ENCODE results near the gene PGGHG. TPM values are rescaled to one million over a fixed set of nuclear protein-coding genes. Genes with fewer than 3 reads are reported as not detected.
"Not testable (repeated sequence)": the region's sequence is repeated elsewhere in the genome, so short reads cannot be mapped to it uniquely, and the experiment has no call there.

PGGHG gene
- total and polyA plus RNA-seq, 4 donors: 3.9 to 15.9 (median 6.2) TPM

- Histone ChIP-seq H3K27me3 (ENCODE audit: control insufficient read depth, insufficient read depth, low read length) (peaks cover 59% of the 10 kb centered on the region), H3K9me3 (ENCODE audit: control insufficient read depth, insufficient read depth, low read length) (no peaks in the 10 kb centered on the region), H3K4me3 (ENCODE audit: low read depth, low read length) (peak within 1 kb of the TSS; percentile 6), H3K36me3 (ENCODE audit: control insufficient read depth, insufficient read depth, low read length) (no peaks in the 10 kb centered on the region), H3K27ac (ENCODE audit: low read depth, low read length) (peak within 1 kb of the TSS; percentile 49), H3K4me1 (ENCODE audit: control insufficient read depth, insufficient read depth, low read length) (peaks cover 20% of the 10 kb centered on the region)
- WGBS (ENCODE audit: insufficient coverage): 29% methylated on average over 16 of the region's 18 CpGs
- DNase-seq (ENCODE audit: low read depth in 4 of 6, low spot score in 6 of 6): peak in 1 of 6 donors; percentile 54
These were observed 25.0 kb downstream of the PGGHG start, which contains the start of gene IFITM1 for GRCh38 chr11:313787-314553. TSS of gene IFITM1 (plus strand) at chr11:314040. CDS start at chr11:314171, 131 bp downstream.

- not testable (repeated sequence) for H3K27ac ChIP-seq (ENCODE audit: low read depth, low read length)
- H3K4me3 ChIP-seq (ENCODE audit: low read depth, low read length): peak overlapping the region; percentile 6
- peaks cover 57% of the 10 kb centered on the region for H3K27me3 ChIP-seq (ENCODE audit: control insufficient read depth, insufficient read depth, low read length)
These were observed 25.6 kb downstream of the PGGHG start for GRCh38 chr11:314554-314875.

GRCh38 chr11:315051-315481, 26.1 kb downstream of the PGGHG start:
- DNase-seq (ENCODE audit: low read depth in 4 of 6, low spot score in 6 of 6): no peak
- H3K27ac ChIP-seq (ENCODE audit: low read depth, low read length): no peak overlapping the region
- WGBS (ENCODE audit: insufficient coverage): 53% methylated on average over 6 of the region's 9 CpGs
- H3K4me3 ChIP-seq (ENCODE audit: low read depth, low read length): peak overlapping the region; percentile 16
- H3K4me1 ChIP-seq (ENCODE audit: control insufficient read depth, insufficient read depth, low read length): peaks cover 25% of the 10 kb centered on the region
- H3K36me3 ChIP-seq (ENCODE audit: control insufficient read depth, insufficient read depth, low read length): peaks cover 2% of the 10 kb centered on the region
- H3K9me3 ChIP-seq (ENCODE audit: control insufficient read depth, insufficient read depth, low read length): no peaks in the 10 kb centered on the region
- peaks cover 58% of the 10 kb centered on the region for H3K27me3 ChIP-seq (ENCODE audit: control insufficient read depth, insufficient read depth, low read length)

More at GRCh38 chr11:314554-314875, 25.6 kb downstream of the PGGHG start:
- not testable (repeated sequence) for H3K9me3 ChIP-seq (ENCODE audit: control insufficient read depth, insufficient read depth, low read length); DNase-seq (ENCODE audit: low read depth in 4 of 6, low spot score in 6 of 6); H3K36me3 ChIP-seq (ENCODE audit: control insufficient read depth, insufficient read depth, low read length)
- peaks cover 23% of the 10 kb centered on the region for H3K4me1 ChIP-seq (ENCODE audit: control insufficient read depth, insufficient read depth, low read length)
- WGBS (ENCODE audit: insufficient coverage): no CpG with 5 or more reads among the region's 6 CpGs

DNA sequence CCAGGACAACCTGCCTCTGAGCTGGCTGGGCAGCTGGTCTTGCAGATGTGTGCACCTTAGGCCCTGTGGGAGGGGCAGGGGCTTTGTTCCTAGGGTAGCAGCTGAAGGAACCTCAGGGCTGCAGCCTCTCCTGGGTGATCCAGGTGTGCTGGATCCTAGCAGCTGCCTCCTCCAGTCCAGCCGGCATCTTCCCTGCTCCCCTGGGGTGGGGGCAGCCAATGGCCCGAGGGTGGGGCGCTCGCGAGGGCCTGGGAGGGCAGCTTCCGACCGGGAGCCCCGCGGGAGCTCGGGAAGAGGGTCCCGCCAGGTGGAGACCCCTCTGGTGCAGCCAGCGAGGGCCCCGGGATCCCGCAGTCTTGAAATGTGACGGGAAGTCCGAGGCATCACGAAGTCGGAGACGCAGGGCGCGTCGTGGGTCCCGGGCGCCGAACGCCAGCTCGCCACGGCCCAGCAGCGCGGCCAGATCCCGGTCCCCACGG, 26.6 kb downstream of the PGGHG start:
- Histone ChIP-seq H3K27me3 (ENCODE audit: control insufficient read depth, insufficient read depth, low read length) (peaks cover 58% of the 10 kb centered on the region), H3K36me3 (ENCODE audit: control insufficient read depth, insufficient read depth, low read length) (peaks cover 2% of the 10 kb centered on the region), H3K4me1 (ENCODE audit: control insufficient read depth, insufficient read depth, low read length) (peaks cover 25% of the 10 kb centered on the region), H3K4me3 (ENCODE audit: low read depth, low read length) (peak overlapping the region; percentile 16), H3K27ac (ENCODE audit: low read depth, low read length) (no peak overlapping the region), H3K9me3 (ENCODE audit: control insufficient read depth, insufficient read depth, low read length) (no peaks in the 10 kb centered on the region)
- 14% methylated on average over 32 of the region's 32 CpGs for WGBS (ENCODE audit: insufficient coverage)
- DNase-seq (ENCODE audit: low read depth in 4 of 6, low spot score in 6 of 6): no peak

- H3K36me3 ChIP-seq (ENCODE audit: control insufficient read depth, insufficient read depth, low read length): peaks cover 2% of the 10 kb centered on the region
- 3% methylated on average over 64 of the region's 64 CpGs for WGBS (ENCODE audit: insufficient coverage)
- DNase-seq (ENCODE audit: low read depth in 4 of 6, low spot score in 6 of 6): no peak
- H3K27me3 ChIP-seq (ENCODE audit: control insufficient read depth, insufficient read depth, low read length): peaks cover 58% of the 10 kb centered on the region
- H3K4me1 ChIP-seq (ENCODE audit: control insufficient read depth, insufficient read depth, low read length): peaks cover 25% of the 10 kb centered on the region
- no peaks in the 10 kb centered on the region for H3K9me3 ChIP-seq (ENCODE audit: control insufficient read depth, insufficient read depth, low read length)
- H3K27ac ChIP-seq (ENCODE audit: low read depth, low read length): no peak overlapping the region
- H3K4me3 ChIP-seq (ENCODE audit: low read depth, low read length): peak overlapping the region; percentile 10
These were observed 27.2 kb downstream of the PGGHG start for GRCh38 chr11:316031-316701.

DNA sequence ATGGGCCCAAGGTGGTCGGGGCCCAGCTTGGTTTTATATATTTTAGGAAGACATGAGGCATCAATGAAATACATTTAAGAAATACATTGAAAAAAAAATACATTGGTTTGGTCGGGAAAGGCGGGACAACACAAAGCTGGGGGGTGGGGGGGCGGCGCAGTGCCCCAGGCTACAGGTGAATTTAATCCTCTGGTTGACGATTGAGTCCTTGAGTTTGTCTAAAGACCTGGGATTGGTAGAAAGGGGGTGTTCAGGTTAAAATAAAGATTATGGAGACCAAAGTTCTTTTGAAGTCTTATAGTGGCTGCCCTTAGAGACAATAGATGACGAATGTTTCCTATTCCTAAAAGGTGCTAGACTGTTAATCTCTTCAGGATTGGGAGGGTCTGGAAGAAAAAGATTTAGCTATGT, 28.0 kb downstream of the PGGHG start:
- Histone ChIP-seq H3K4me3 (ENCODE audit: low read depth, low read length) (no peak overlapping the region), H3K27ac (ENCODE audit: low read depth, low read length) (no peak overlapping the region), H3K27me3 (ENCODE audit: control insufficient read depth, insufficient read depth, low read length) (peaks cover 55% of the 10 kb centered on the region), H3K9me3 (ENCODE audit: control insufficient read depth, insufficient read depth, low read length) (no peaks in the 10 kb centered on the region), H3K4me1 (ENCODE audit: control insufficient read depth, insufficient read depth, low read length) (peaks cover 25% of the 10 kb centered on the region), H3K36me3 (ENCODE audit: control insufficient read depth, insufficient read depth, low read length) (peaks cover 2% of the 10 kb centered on the region)
- WGBS (ENCODE audit: insufficient coverage): 12% methylated on average over 5 of the region's 7 CpGs
- DNase-seq (ENCODE audit: low read depth in 4 of 6, low spot score in 6 of 6): no peak

GRCh38 chr11:317668-318404, 28.9 kb downstream of the PGGHG start:
- not testable (repeated sequence) for H3K36me3 ChIP-seq (ENCODE audit: control insufficient read depth, insufficient read depth, low read length); DNase-seq (ENCODE audit: low read depth in 4 of 6, low spot score in 6 of 6); H3K4me3 ChIP-seq (ENCODE audit: low read depth, low read length); H3K9me3 ChIP-seq (ENCODE audit: control insufficient read depth, insufficient read depth, low read length); H3K27ac ChIP-seq (ENCODE audit: low read depth, low read length)
- peaks cover 25% of the 10 kb centered on the region for H3K4me1 ChIP-seq (ENCODE audit: control insufficient read depth, insufficient read depth, low read length)
- WGBS (ENCODE audit: insufficient coverage): no CpG with 5 or more reads among the region's 30 CpGs
- H3K27me3 ChIP-seq (ENCODE audit: control insufficient read depth, insufficient read depth, low read length): peaks cover 47% of the 10 kb centered on the region

- H3K9me3 ChIP-seq (ENCODE audit: control insufficient read depth, insufficient read depth, low read length); H3K27ac ChIP-seq (ENCODE audit: low read depth, low read length); DNase-seq (ENCODE audit: low read depth in 4 of 6, low spot score in 6 of 6); H3K36me3 ChIP-seq (ENCODE audit: control insufficient read depth, insufficient read depth, low read length): not testable (repeated sequence)
- 4% methylated on average over 9 of the region's 79 CpGs for WGBS (ENCODE audit: insufficient coverage)
- peaks cover 42% of the 10 kb centered on the region for H3K27me3 ChIP-seq (ENCODE audit: control insufficient read depth, insufficient read depth, low read length)
- H3K4me1 ChIP-seq (ENCODE audit: control insufficient read depth, insufficient read depth, low read length): peaks cover 20% of the 10 kb centered on the region
- peak overlapping the region; percentile 62 for H3K4me3 ChIP-seq (ENCODE audit: low read depth, low read length)
These were observed 29.6 kb downstream of the PGGHG start for GRCh38 chr11:318405-319120.

Measured in spinal cord (tissue), 10 donors.